ENCODE results near the gene SCNN1G. TPM values are rescaled to one million over a fixed set of nuclear protein-coding genes. Genes with fewer than 3 reads are reported as not detected.

The SCNN1G gene
- polyA plus RNA-seq, 3 donors: not detected

GRCh38 chr16:23137256-23137655, 45.3 kb upstream of the SCNN1G start:
- H3K27me3 ChIP-seq (ENCODE audit: control insufficient read depth in 2 of 2, insufficient read depth in 2 of 2, low read length in 2 of 2): no peaks in the 10 kb centered on the region
- peaks cover 2% of the 10 kb centered on the region for H3K4me1 Mint-ChIP-seq
- WGBS (ENCODE audit: insufficient coverage): no CpG with 5 or more reads among the region's 2 CpGs
- TF ChIP-seq, protein P1, sequence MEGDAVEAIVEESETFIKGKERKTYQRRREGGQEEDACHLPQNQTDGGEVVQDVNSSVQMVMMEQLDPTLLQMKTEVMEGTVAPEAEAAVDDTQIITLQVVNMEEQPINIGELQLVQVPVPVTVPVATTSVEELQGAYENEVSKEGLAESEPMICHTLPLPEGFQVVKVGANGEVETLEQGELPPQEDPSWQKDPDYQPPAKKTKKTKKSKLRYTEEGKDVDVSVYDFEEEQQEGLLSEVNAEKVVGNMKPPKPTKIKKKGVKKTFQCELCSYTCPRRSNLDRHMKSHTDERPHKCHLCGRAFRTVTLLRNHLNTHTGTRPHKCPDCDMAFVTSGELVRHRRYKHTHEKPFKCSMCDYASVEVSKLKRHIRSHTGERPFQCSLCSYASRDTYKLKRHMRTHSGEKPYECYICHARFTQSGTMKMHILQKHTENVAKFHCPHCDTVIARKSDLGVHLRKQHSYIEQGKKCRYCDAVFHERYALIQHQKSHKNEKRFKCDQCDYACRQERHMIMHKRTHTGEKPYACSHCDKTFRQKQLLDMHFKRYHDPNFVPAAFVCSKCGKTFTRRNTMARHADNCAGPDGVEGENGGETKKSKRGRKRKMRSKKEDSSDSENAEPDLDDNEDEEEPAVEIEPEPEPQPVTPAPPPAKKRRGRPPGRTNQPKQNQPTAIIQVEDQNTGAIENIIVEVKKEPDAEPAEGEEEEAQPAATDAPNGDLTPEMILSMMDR (IDR thresholded peaks at IDR 0.05): no peak
- no peaks in the 10 kb centered on the region for H4K20me1 ChIP-seq (ENCODE audit: insufficient read depth, low read length)
- intact Hi-C loops (cut with micrococcal nuclease): no loop called here
- peaks cover 16% of the 10 kb centered on the region for H3K79me2 ChIP-seq (ENCODE audit: insufficient read depth, low read length)
- peaks cover 4 to 14% of the 10 kb centered on the region in 2 donors for H3K36me3 Mint-ChIP-seq
- no peaks in the 10 kb centered on the region for H3K4me1 ChIP-seq (ENCODE audit: control insufficient read depth in 1 of 2, insufficient read depth in 2 of 2, low read length in 2 of 2)
- H3K4me2 ChIP-seq (replicated peaks; ENCODE audit: extremely low read depth, low read length, poor library complexity, severe bottlenecking): no peak overlapping the region
- peaks cover 0 to 2% (median 0%) of the 10 kb centered on the region in 3 donors for H3K27me3 Mint-ChIP-seq (ENCODE audit: low read depth in 3 of 3)
- H3K4me3 Mint-ChIP-seq: no peak overlapping the region
- H3K9ac ChIP-seq (ENCODE audit: insufficient read depth, low read length, poor library complexity, severe bottlenecking): no peak overlapping the region
- H3K27ac Mint-ChIP-seq: no peak overlapping the region
- no peak overlapping the region for H3K27ac ChIP-seq (ENCODE audit: low read depth in 1 of 2, low read length in 2 of 2)
- no peaks in the 10 kb centered on the region for H3K36me3 ChIP-seq (replicated peaks in 1 of 2; ENCODE audit: control insufficient read depth in 1 of 2, insufficient read depth in 2 of 2, low read length in 2 of 2)
- H3K9me3 ChIP-seq (replicated peaks in 1 of 2; ENCODE audit: control insufficient read depth in 1 of 2, insufficient read depth in 1 of 2, low read length in 2 of 2): peaks cover 14 to 20% of the 10 kb centered on the region in 2 donors
- no peak for DNase-seq
- peaks cover 16 to 36% (median 23%) of the 10 kb centered on the region in 7 donors for H3K9me3 Mint-ChIP-seq
- no peak overlapping the region for H3K4me3 ChIP-seq (replicated peaks in 1 of 3; ENCODE audit: low read depth in 2 of 3, low read length in 3 of 3)
- H2AFZ ChIP-seq (ENCODE audit: insufficient read depth, low read depth, low read length, poor library complexity, severe bottlenecking): no peak overlapping the region

DNA sequence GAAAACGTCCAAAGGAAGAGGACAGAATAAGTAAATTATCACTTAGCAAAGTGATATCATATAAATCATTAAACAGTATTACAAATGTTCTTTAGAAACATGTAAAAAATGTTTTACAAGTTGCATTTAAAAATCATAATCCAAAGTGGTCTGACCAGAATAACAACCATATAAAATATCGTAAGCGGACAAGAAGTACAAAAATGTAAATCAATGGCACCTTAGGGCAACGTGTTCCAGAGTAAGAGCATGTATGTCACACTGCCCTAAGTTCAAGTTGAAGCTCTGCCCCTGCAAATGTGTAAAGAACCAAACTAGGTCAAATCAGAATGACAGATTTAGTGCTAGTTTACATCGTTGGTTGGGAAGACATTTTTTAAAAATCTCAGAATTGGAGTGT, 44.7 kb upstream of the SCNN1G start:
- no peak overlapping the region for H3K4me2 ChIP-seq (replicated peaks; ENCODE audit: extremely low read depth, low read length, poor library complexity, severe bottlenecking)
- intact Hi-C loops (cut with micrococcal nuclease): no loop called here
- H3K9me3 Mint-ChIP-seq: peaks cover 16 to 36% (median 23%) of the 10 kb centered on the region in 7 donors
- H3K27ac Mint-ChIP-seq: no peak overlapping the region
- no peak overlapping the region for H3K27ac ChIP-seq (ENCODE audit: low read depth in 1 of 2, low read length in 2 of 2)
- peaks cover 14 to 20% of the 10 kb centered on the region in 2 donors for H3K9me3 ChIP-seq (replicated peaks in 1 of 2; ENCODE audit: control insufficient read depth in 1 of 2, insufficient read depth in 1 of 2, low read length in 2 of 2)
- 100% methylated on average over 3 of the region's 5 CpGs for WGBS (ENCODE audit: insufficient coverage)
- peaks cover 2% of the 10 kb centered on the region for H3K4me1 Mint-ChIP-seq
- peaks cover 0 to 2% (median 0%) of the 10 kb centered on the region in 3 donors for H3K27me3 Mint-ChIP-seq (ENCODE audit: low read depth in 3 of 3)
- no peaks in the 10 kb centered on the region for H3K4me1 ChIP-seq (ENCODE audit: control insufficient read depth in 1 of 2, insufficient read depth in 2 of 2, low read length in 2 of 2)
- TF ChIP-seq, protein P1 (IDR thresholded peaks at IDR 0.05): no peak
- DNase-seq: no peak
- H4K20me1 ChIP-seq (ENCODE audit: insufficient read depth, low read length): no peaks in the 10 kb centered on the region
- peaks cover 4 to 14% of the 10 kb centered on the region in 2 donors for H3K36me3 Mint-ChIP-seq
- no peak overlapping the region for H3K9ac ChIP-seq (ENCODE audit: insufficient read depth, low read length, poor library complexity, severe bottlenecking)
- H3K4me3 ChIP-seq (replicated peaks in 1 of 3; ENCODE audit: low read depth in 2 of 3, low read length in 3 of 3): no peak overlapping the region
- H3K27me3 ChIP-seq (ENCODE audit: control insufficient read depth in 2 of 2, insufficient read depth in 2 of 2, low read length in 2 of 2): no peaks in the 10 kb centered on the region
- H3K4me3 Mint-ChIP-seq: no peak overlapping the region
- peaks cover 15% of the 10 kb centered on the region for H3K79me2 ChIP-seq (ENCODE audit: insufficient read depth, low read length)
- H2AFZ ChIP-seq (ENCODE audit: insufficient read depth, low read depth, low read length, poor library complexity, severe bottlenecking): no peak overlapping the region
- H3K36me3 ChIP-seq (replicated peaks in 1 of 2; ENCODE audit: control insufficient read depth in 1 of 2, insufficient read depth in 2 of 2, low read length in 2 of 2): no peaks in the 10 kb centered on the region

All from CD14-positive monocyte (primary cell).